ENCODE results near the gene COL15A1.

- TF ChIP-seq, protein P1, sequence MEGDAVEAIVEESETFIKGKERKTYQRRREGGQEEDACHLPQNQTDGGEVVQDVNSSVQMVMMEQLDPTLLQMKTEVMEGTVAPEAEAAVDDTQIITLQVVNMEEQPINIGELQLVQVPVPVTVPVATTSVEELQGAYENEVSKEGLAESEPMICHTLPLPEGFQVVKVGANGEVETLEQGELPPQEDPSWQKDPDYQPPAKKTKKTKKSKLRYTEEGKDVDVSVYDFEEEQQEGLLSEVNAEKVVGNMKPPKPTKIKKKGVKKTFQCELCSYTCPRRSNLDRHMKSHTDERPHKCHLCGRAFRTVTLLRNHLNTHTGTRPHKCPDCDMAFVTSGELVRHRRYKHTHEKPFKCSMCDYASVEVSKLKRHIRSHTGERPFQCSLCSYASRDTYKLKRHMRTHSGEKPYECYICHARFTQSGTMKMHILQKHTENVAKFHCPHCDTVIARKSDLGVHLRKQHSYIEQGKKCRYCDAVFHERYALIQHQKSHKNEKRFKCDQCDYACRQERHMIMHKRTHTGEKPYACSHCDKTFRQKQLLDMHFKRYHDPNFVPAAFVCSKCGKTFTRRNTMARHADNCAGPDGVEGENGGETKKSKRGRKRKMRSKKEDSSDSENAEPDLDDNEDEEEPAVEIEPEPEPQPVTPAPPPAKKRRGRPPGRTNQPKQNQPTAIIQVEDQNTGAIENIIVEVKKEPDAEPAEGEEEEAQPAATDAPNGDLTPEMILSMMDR (IDR thresholded peaks at IDR 0.05): no peak
- no peak for TF ChIP-seq ZFX (IDR thresholded peaks at IDR 0.05; ENCODE audit: borderline replicate concordance)
Measured at GRCh38 chr9:98962181-98962560, 18.5 kb downstream of the COL15A1 start.
